Activated CD4-positive, alpha-beta T cell treated with anti-CD3 and anti-CD28 coated beads, Interleukin-2, amount 10 ng/mL, durations not matched to agents 7 days and 5 days (primary cell): ENCODE measurements around the gene OR2V2. TPM values are rescaled to one million over a fixed set of nuclear protein-coding genes. Genes with fewer than 3 reads are reported as not detected.

Source experiments
- CTCF ChIA-PET: fragments of 350-600 bp; sonication (Branson Sonifier 250); formaldehyde crosslinking; loops from one replicate; lab custom pipeline; 2021; ENCODE audit warnings: antibody characterized with exemption; lab: Charles Lee
- POLR2A ChIA-PET: fragments of 350-600 bp; sonication (Branson Sonifier 250); formaldehyde crosslinking; loops from one replicate; lab custom pipeline; 2021; ENCODE audit warnings: antibody characterized with exemption; lab: Charles Lee
- DNase-seq: peaks from one replicate; pipeline ENCODE4 v3.0.0-alpha.2; 2020
- H3K27ac Mint-ChIP-seq: one replicate; pipeline ENCODE4 v1.8.0; 2021; ENCODE audit warnings: mild to moderate bottlenecking, moderate library complexity, mixed read lengths
- H3K27me3 Mint-ChIP-seq: one replicate; pipeline ENCODE4 v1.8.0; 2021; ENCODE audit warnings: mixed read lengths
- H3K36me3 Mint-ChIP-seq: one replicate; pipeline ENCODE4 v1.8.0; 2021; ENCODE audit warnings: low read depth, mixed read lengths
- H3K4me1 Mint-ChIP-seq: one replicate; pipeline ENCODE4 v1.8.0; 2021; ENCODE audit warnings: mixed read lengths
- H3K4me3 Mint-ChIP-seq: one replicate; pipeline ENCODE4 v1.8.0; 2021; ENCODE audit warnings: mild to moderate bottlenecking, moderate library complexity, mixed read lengths
- H3K9me3 Mint-ChIP-seq: one replicate; pipeline ENCODE4 v1.8.0; 2021; ENCODE audit warnings: mixed read lengths
- total RNA-seq, 2 experiments: library from RNA; stranded (reverse); gene quantifications; one replicate each; pipeline ENCODE4 v1.2.3, GENCODE V29; 2021

Gene OR2V2
- total RNA-seq, 2 experiments from 2014 or later: not detected

GRCh38 chr5:181192337-181193046 is 45.1 kb downstream of the OR2V2 start:
- H3K4me1 Mint-ChIP-seq: peaks cover 37% of the 10 kb centered on the region
- H3K9me3 Mint-ChIP-seq: no peaks in the 10 kb centered on the region
- H3K27ac Mint-ChIP-seq: peak overlapping the region; percentile 94
- ChIA-PET CTCF (interaction anchor here (0.7 to 8.3 kb wide), 7 partner anchors 8 to 59 kb away, joined by 3 to 90 read pairs (median 6); partner anchors contain the start of gene TRIM7), POLR2A (interaction anchor here (1.1 kb wide), 1 partner anchor 42 kb away, joined by 5 read pairs; no protein-coding TSS in a partner anchor)
- H3K36me3 Mint-ChIP-seq: peaks cover 3% of the 10 kb centered on the region
- peaks cover 2% of the 10 kb centered on the region for H3K27me3 Mint-ChIP-seq
- peak overlapping the region; percentile 84 for H3K4me3 Mint-ChIP-seq
- DNase-seq: no peak

- H3K4me1 Mint-ChIP-seq: peaks cover 26% of the 10 kb centered on the region
- POLR2A ChIA-PET: no interaction called here
These were observed 46.3 kb downstream of the OR2V2 start for GRCh38 chr5:181193656-181194055.

GRCh38 chr5:181194489-181195248 is 47.3 kb downstream of the OR2V2 start:
- ChIA-PET POLR2A (interaction anchor here (0.6 kb wide), 1 partner anchor 391 kb away, joined by 3 read pairs; no protein-coding TSS in a partner anchor), CTCF (interaction anchor here (0.6 to 8.3 kb wide), 6 partner anchors 10 to 384 kb away, joined by 3 to 90 read pairs (median 3); partner anchors contain the start of gene TRIM7)
- no peak overlapping the region for H3K27ac Mint-ChIP-seq
- no peak for DNase-seq
- H3K4me1 Mint-ChIP-seq: peaks cover 22% of the 10 kb centered on the region
- H3K36me3 Mint-ChIP-seq: peaks cover 3% of the 10 kb centered on the region
- no peaks in the 10 kb centered on the region for H3K9me3 Mint-ChIP-seq
- H3K4me3 Mint-ChIP-seq: no peak overlapping the region
- H3K27me3 Mint-ChIP-seq: peaks cover 8% of the 10 kb centered on the region

More at GRCh38 chr5:181193656-181194055, 46.3 kb downstream of the OR2V2 start:
- H3K36me3 Mint-ChIP-seq: peaks cover 3% of the 10 kb centered on the region
- no peak overlapping the region for H3K4me3 Mint-ChIP-seq
- CTCF ChIA-PET: interaction anchor here (0.9 to 8.3 kb wide), 3 partner anchors 9 to 34 kb away, joined by 3 to 90 read pairs (median 6); partner anchors contain the start of gene TRIM7
- H3K9me3 Mint-ChIP-seq: no peaks in the 10 kb centered on the region
- no peak for DNase-seq
- H3K27ac Mint-ChIP-seq: no peak overlapping the region
- H3K27me3 Mint-ChIP-seq: peaks cover 5% of the 10 kb centered on the region

- DNase-seq: no peak
- H3K4me1 Mint-ChIP-seq: peaks cover 18% of the 10 kb centered on the region
- no peaks in the 10 kb centered on the region for H3K9me3 Mint-ChIP-seq
- no peak overlapping the region for H3K4me3 Mint-ChIP-seq
- ChIA-PET CTCF (interaction anchor here (0.6 to 0.9 kb wide), 3 partner anchors 10 to 385 kb away, joined by 3 read pairs; partner anchors contain the start of gene TRIM7), POLR2A (no interaction called here)
- peaks cover 12% of the 10 kb centered on the region for H3K27me3 Mint-ChIP-seq
- H3K36me3 Mint-ChIP-seq: peaks cover 3% of the 10 kb centered on the region
- no peak overlapping the region for H3K27ac Mint-ChIP-seq
These were observed 47.9 kb downstream of the OR2V2 start for GRCh38 chr5:181195249-181195761.

- Mint-ChIP-seq H3K4me3 (no peak overlapping the region), H3K27ac (no peak overlapping the region), H3K36me3 (no peaks in the 10 kb centered on the region), H3K4me1 (peaks cover 6% of the 10 kb centered on the region), H3K27me3 (peaks cover 25% of the 10 kb centered on the region), H3K9me3 (no peaks in the 10 kb centered on the region)
- DNase-seq: no peak
- CTCF ChIA-PET: interaction anchor here (0.9 to 4.1 kb wide), 6 partner anchors 9 to 27 kb away, joined by 3 to 13 read pairs (median 5); no protein-coding TSS in a partner anchor
- POLR2A ChIA-PET: no interaction called here
These were observed 50.1 kb downstream of the OR2V2 start for GRCh38 chr5:181197326-181197951.

GRCh38 chr5:181198106-181198685 is 50.8 kb downstream of the OR2V2 start:
- DNase-seq: no peak
- Mint-ChIP-seq H3K9me3 (no peaks in the 10 kb centered on the region), H3K4me1 (peaks cover 2% of the 10 kb centered on the region), H3K36me3 (no peaks in the 10 kb centered on the region), H3K27me3 (peaks cover 31% of the 10 kb centered on the region), H3K27ac (no peak overlapping the region), H3K4me3 (no peak overlapping the region)
- ChIA-PET POLR2A (no interaction called here), CTCF (interaction anchor here (1.1 to 4.1 kb wide), 5 partner anchors 9 to 28 kb away, joined by 3 to 13 read pairs (median 5); no protein-coding TSS in a partner anchor)

- Mint-ChIP-seq H3K27ac (no peak overlapping the region), H3K9me3 (no peaks in the 10 kb centered on the region), H3K4me3 (no peak overlapping the region), H3K4me1 (peaks cover 4% of the 10 kb centered on the region), H3K36me3 (no peaks in the 10 kb centered on the region), H3K27me3 (peaks cover 40% of the 10 kb centered on the region)
- ChIA-PET CTCF (interaction anchor here (1.5 to 4.1 kb wide), 2 partner anchors 11 to 14 kb away, joined by 10 to 13 read pairs; no protein-coding TSS in a partner anchor), POLR2A (no interaction called here)
- DNase-seq: no peak
These were observed 51.6 kb downstream of the OR2V2 start for GRCh38 chr5:181198905-181199519.

- ChIA-PET POLR2A (no interaction called here), CTCF (interaction anchor here (0.7 to 4.1 kb wide), 3 partner anchors 8 to 15 kb away, joined by 3 to 13 read pairs (median 10); no protein-coding TSS in a partner anchor)
- H3K27me3 Mint-ChIP-seq: peaks cover 42% of the 10 kb centered on the region
- no peak overlapping the region for H3K27ac Mint-ChIP-seq
- H3K4me1 Mint-ChIP-seq: peaks cover 7% of the 10 kb centered on the region
- H3K4me3 Mint-ChIP-seq: no peak overlapping the region
- no peaks in the 10 kb centered on the region for H3K9me3 Mint-ChIP-seq
- H3K36me3 Mint-ChIP-seq: no peaks in the 10 kb centered on the region
- DNase-seq: no peak
These were observed 52.7 kb downstream of the OR2V2 start for GRCh38 chr5:181199881-181200638.

GRCh38 chr5:181200816-181201215 is 53.4 kb downstream of the OR2V2 start:
- Mint-ChIP-seq H3K36me3 (no peaks in the 10 kb centered on the region), H3K4me1 (peaks cover 12% of the 10 kb centered on the region), H3K9me3 (no peaks in the 10 kb centered on the region), H3K27ac (no peak overlapping the region), H3K4me3 (no peak overlapping the region), H3K27me3 (peaks cover 47% of the 10 kb centered on the region)
- DNase-seq: no peak
- ChIA-PET POLR2A (no interaction called here), CTCF (interaction anchor here (0.7 to 8.7 kb wide), 2 partner anchors 9 to 10 kb away, joined by 3 to 90 read pairs; no protein-coding TSS in a partner anchor)

GRCh38 chr5:181203093-181203711 is 55.8 kb downstream of the OR2V2 start:
- peaks cover 31% of the 10 kb centered on the region for H3K4me1 Mint-ChIP-seq
- no peak for DNase-seq
- POLR2A ChIA-PET: no interaction called here
- no peak overlapping the region for H3K4me3 Mint-ChIP-seq
- no peaks in the 10 kb centered on the region for H3K9me3 Mint-ChIP-seq
- no peak overlapping the region for H3K27ac Mint-ChIP-seq
- CTCF ChIA-PET: interaction anchor here (1.3 to 8.7 kb wide), 4 partner anchors 13 to 400 kb away, joined by 3 to 90 read pairs (median 16); no protein-coding TSS in a partner anchor
- H3K36me3 Mint-ChIP-seq: no peaks in the 10 kb centered on the region
- peaks cover 53% of the 10 kb centered on the region for H3K27me3 Mint-ChIP-seq
